ENCODE data around the gene STMN1.
A peak's percentile ranks its signal among the peaks of the same experiment; 100 is the strongest.

Gene STMN1

GRCh38 chr1:25909040-25909439 is 2.8 kb upstream of the STMN1 start:
- TF ChIP-seq CTCF (IDR thresholded peaks at IDR 0.05): no peak
- Histone ChIP-seq H3K4me2 (ENCODE audit: low read length) (no peak overlapping the region), H3K27me3 (ENCODE audit: control insufficient read depth, insufficient read depth, low read length) (no peaks in the 10 kb centered on the region), H3K36me3 (ENCODE audit: control insufficient read depth, insufficient read depth, low read length) (no peaks in the 10 kb centered on the region), H3K9me3 (ENCODE audit: control insufficient read depth, low read length) (no peaks in the 10 kb centered on the region), H3K4me1 (no peaks in the 10 kb centered on the region), H2AFZ (no peak overlapping the region), H3K79me2 (no peaks in the 10 kb centered on the region), H3K27ac (no peak overlapping the region), H3K9ac (no peak overlapping the region), H3K4me3 (ENCODE audit: low read depth, low read length) (no peak overlapping the region)

- H3K27ac ChIP-seq: no peak overlapping the region
These were observed 1.9 kb upstream of the STMN1 start for GRCh38 chr1:25908161-25908560.

GRCh38 chr1:25907601-25908000 is 1.4 kb upstream of the STMN1 start:
- Histone ChIP-seq H3K27ac (no peak overlapping the region), H3K9ac (no peak overlapping the region), H3K27me3 (ENCODE audit: control insufficient read depth, insufficient read depth, low read length) (no peaks in the 10 kb centered on the region), H3K79me2 (no peaks in the 10 kb centered on the region), H3K36me3 (ENCODE audit: control insufficient read depth, insufficient read depth, low read length) (no peaks in the 10 kb centered on the region), H3K9me3 (ENCODE audit: control insufficient read depth, low read length) (no peaks in the 10 kb centered on the region), H3K4me3 (ENCODE audit: low read depth, low read length) (no peak overlapping the region), H2AFZ (no peak overlapping the region), H3K4me1 (no peaks in the 10 kb centered on the region), H3K4me2 (ENCODE audit: low read length) (no peak overlapping the region)
- TF ChIP-seq CTCF (IDR thresholded peaks at IDR 0.05): no peak

More at GRCh38 chr1:25908161-25908560, 1.9 kb upstream of the STMN1 start:
- H3K4me3 ChIP-seq (ENCODE audit: low read depth, low read length): no peak overlapping the region
- H3K9me3 ChIP-seq (ENCODE audit: control insufficient read depth, low read length): no peaks in the 10 kb centered on the region
- H3K4me1 ChIP-seq: no peaks in the 10 kb centered on the region
- no peak overlapping the region for H3K9ac ChIP-seq
- no peaks in the 10 kb centered on the region for H3K79me2 ChIP-seq
- TF ChIP-seq CTCF (IDR thresholded peaks at IDR 0.05): no peak
- no peak overlapping the region for H2AFZ ChIP-seq
- no peak overlapping the region for H3K4me2 ChIP-seq (ENCODE audit: low read length)
- H3K27me3 ChIP-seq (ENCODE audit: control insufficient read depth, insufficient read depth, low read length): no peaks in the 10 kb centered on the region
- H3K36me3 ChIP-seq (ENCODE audit: control insufficient read depth, insufficient read depth, low read length): no peaks in the 10 kb centered on the region

- Histone ChIP-seq H3K4me1 (no peaks in the 10 kb centered on the region), H2AFZ (peak overlapping the region; percentile 83), H3K27ac (peak overlapping the region; percentile 36), H3K4me3 (ENCODE audit: low read depth, low read length) (peak overlapping the region; percentile 65), H3K9me3 (ENCODE audit: control insufficient read depth, low read length) (no peaks in the 10 kb centered on the region), H3K27me3 (ENCODE audit: control insufficient read depth, insufficient read depth, low read length) (no peaks in the 10 kb centered on the region), H3K79me2 (no peaks in the 10 kb centered on the region), H3K36me3 (ENCODE audit: control insufficient read depth, insufficient read depth, low read length) (no peaks in the 10 kb centered on the region), H3K4me2 (ENCODE audit: low read length) (peak overlapping the region; percentile 90), H3K9ac (no peak overlapping the region)
- no peak for TF ChIP-seq CTCF (IDR thresholded peaks at IDR 0.05)
These were observed 553 bp upstream of the STMN1 start for GRCh38 chr1:25906644-25907300.

All from parathyroid adenoma (tissue), 2 donors.